GM12891 (cell line): ENCODE measurements around the gene RBM26.

ENCODE experiments used
- POLR2A ChIP-seq: IDR thresholded peaks from 2 replicates; pipeline ENCODE4 v1.6.1; 2011; ENCODE audit warnings: low read depth, low read length, control low read depth
- POLR2AphosphoS5 ChIP-seq: IDR thresholded peaks from 2 replicates; pipeline ENCODE4 v1.6.1; 2011; ENCODE audit warnings: low read depth, low read length, control low read depth

DNA sequence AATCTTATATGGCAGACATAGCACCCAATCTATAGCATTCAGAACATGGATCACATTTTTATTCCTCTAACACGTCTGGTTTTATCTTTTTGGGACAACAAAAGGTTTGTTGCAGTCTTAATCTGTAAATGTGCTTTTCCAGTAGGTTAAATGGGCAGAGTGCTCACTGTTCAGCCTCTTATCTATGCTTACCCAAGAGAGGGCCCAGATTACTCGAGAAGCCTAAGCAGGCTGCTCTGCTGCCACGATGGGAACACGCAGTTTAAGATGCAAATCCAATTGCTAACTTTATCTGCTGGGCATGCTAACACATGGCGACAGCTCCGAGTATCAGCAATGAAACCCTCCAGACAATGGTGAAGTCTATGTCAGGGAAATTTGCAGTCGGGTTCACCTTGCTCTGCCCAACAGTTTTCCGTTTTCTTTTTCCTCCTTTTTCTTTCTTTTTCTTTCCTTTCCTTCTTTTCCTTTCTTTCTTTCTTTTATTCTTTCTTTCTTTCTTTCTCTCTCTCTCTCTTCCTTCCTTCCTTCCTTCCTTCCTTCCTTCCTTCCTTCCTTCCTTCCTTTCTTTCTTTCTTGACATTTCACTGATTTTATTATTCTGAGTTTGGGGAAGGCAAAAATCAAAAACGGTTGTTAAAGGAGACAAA, 115.3 kb downstream of the RBM26 start:
- TF ChIP-seq POLR2AphosphoS5 (no peak), POLR2A (no peak)
